ENCODE measurements around the gene BCAN.

BCAN gene, protein sequence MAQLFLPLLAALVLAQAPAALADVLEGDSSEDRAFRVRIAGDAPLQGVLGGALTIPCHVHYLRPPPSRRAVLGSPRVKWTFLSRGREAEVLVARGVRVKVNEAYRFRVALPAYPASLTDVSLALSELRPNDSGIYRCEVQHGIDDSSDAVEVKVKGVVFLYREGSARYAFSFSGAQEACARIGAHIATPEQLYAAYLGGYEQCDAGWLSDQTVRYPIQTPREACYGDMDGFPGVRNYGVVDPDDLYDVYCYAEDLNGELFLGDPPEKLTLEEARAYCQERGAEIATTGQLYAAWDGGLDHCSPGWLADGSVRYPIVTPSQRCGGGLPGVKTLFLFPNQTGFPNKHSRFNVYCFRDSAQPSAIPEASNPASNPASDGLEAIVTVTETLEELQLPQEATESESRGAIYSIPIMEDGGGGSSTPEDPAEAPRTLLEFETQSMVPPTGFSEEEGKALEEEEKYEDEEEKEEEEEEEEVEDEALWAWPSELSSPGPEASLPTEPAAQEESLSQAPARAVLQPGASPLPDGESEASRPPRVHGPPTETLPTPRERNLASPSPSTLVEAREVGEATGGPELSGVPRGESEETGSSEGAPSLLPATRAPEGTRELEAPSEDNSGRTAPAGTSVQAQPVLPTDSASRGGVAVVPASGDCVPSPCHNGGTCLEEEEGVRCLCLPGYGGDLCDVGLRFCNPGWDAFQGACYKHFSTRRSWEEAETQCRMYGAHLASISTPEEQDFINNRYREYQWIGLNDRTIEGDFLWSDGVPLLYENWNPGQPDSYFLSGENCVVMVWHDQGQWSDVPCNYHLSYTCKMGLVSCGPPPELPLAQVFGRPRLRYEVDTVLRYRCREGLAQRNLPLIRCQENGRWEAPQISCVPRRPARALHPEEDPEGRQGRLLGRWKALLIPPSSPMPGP

DNA sequence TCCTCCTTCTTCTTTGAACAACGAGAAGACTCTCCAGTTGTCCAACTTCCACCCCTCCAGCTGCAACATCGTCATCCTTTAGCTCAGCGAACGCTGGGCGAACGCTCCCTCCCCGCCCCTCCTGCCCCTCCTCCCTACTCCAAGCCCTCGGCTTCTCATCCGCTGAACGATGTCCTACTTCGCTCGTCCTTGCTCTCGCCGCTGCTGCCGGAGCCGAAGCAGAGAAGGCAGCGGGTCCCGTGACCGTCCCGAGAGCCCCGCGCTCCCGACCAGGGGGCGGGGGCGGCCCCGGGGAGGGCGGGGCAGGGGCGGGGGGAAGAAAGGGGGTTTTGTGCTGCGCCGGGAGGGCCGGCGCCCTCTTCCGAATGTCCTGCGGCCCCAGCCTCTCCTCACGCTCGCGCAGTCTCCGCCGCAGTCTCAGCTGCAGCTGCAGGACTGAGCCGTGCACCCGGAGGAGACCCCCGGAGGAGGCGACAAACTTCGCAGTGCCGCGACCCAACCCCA, at the start of gene BCAN:
TSS of gene BCAN (plus strand) at position 357 of the 504 bp plus-strand sequence. CDS start 3,938 bp downstream, outside the sequence.
- DNase-seq (ENCODE audit: low spot score in 2 of 2), result peak; percentile 51 to 77
- H3K36me3 ChIP-seq (replicated peaks), result no peaks in the 10 kb centered on the region
- H3K4me1 ChIP-seq, result no peaks in the 10 kb centered on the region; the same call in 1 of the 2 replicates
- in situ Hi-C loops (cut with MboI; ENCODE audit: low sequenced_read_pairs), result no loop called here
- peaks cover 10% of the 10 kb centered on the region for H3K27me3 ChIP-seq (ENCODE audit: low read depth)
- no peaks in the 10 kb centered on the region for H3K9me3 ChIP-seq
- H3K4me3 ChIP-seq, result peak within 1 kb of the TSS; percentile 26

DNA sequence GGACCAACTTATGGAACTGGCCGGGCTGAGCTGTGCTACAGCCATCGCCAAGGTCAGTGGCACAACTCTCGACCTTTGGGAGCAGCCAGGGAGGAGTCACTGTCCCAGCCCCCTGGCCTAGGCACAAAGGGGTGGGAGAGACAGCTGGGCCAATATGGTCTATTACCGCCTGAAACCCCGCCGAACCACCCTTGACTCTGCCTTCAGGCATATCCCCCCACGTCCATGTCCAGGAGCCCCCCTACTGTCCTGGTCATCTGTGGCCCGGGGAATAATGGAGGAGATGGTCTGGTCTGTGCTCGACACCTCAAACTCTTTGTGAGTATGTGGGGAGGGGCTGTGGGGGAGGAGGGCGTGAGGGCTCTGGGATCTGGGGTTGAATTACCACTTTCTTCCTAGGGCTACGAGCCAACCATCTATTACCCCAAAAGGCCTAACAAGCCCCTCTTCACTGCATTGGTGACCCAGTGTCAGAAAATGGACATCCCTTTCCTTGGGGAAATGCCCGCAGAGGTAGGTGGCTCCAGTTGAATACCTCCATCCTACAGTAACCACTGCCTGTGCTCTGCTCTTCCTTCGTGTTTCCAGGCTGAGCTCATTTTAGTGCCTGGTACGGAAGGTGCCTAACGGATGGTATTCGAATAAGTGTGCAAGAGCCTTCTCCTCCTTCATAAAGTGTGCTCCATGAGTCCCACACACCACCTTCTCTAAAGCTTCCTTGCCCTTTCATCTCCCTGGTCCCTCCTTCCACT, 49.6 kb upstream of the BCAN start:
- Histone ChIP-seq H3K9me3 (no peaks in the 10 kb centered on the region), H3K4me1 (peaks cover 7% of the 10 kb centered on the region), H3K36me3 (replicated peaks) (peaks cover 50% of the 10 kb centered on the region), H3K27me3 (ENCODE audit: low read depth) (no peaks in the 10 kb centered on the region), H3K4me3 (peak overlapping the region; percentile 84)
- in situ Hi-C loops (cut with MboI; ENCODE audit: low sequenced_read_pairs), result no loop called here
- peak in 1 of 2 experiments; percentile 40 for DNase-seq (ENCODE audit: low spot score in 2 of 2)

DNA sequence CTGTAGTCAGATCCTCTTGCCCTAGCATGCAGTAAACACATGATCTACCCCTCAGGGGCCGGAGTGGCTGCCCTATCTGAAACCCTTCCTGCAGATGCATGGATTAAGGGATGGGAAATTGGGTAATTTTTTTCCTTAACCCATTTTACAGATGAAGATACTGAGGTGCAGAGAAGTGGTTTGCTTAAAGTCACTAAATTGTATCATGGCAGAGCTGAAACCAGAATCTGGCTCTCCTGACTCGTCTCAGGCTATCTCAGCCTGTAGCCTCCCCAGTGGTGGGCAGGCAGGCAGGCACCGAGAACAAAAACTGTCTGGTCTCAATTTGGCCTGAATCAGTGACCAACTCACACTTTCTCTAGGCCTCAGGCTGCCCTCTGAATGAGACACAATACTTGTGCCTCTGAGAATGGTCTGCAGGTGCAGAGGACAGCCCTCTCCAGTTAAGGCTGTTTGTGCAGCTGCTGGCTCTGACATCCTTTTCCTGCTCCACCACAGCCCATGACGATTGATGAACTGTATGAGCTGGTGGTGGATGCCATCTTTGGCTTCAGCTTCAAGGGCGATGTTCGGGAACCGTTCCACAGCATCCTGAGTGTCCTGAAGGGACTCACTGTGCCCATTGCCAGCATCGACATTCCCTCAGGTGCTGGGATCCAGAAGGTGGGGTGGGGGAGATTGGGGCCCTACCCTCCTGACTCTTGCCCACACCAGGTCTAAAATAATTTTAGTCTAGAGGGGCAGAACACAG, 48.8 kb upstream of the BCAN start:
- no peaks in the 10 kb centered on the region for H3K9me3 ChIP-seq

DNA sequence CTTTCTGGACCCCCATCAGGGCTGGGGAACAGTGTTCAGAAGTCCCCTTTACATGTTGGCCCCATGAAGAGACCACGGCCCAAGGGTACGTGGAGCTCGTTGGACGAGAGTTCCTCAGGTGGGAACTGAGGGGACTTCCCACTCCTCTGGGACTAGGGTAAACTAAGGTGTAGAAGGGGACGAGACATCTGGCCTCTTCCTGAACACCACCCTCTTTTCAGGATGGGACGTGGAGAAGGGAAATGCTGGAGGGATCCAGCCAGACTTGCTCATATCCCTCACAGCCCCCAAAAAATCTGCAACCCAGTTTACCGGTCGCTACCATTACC, 48.3 kb upstream of the BCAN start:
- H3K27me3 ChIP-seq (ENCODE audit: low read depth), result no peaks in the 10 kb centered on the region
- in situ Hi-C loops (cut with MboI; ENCODE audit: low sequenced_read_pairs), result no loop called here
- H3K36me3 ChIP-seq (replicated peaks), result peaks cover 62% of the 10 kb centered on the region
- no peak for DNase-seq (ENCODE audit: low spot score in 2 of 2)
- H3K4me3 ChIP-seq, result no peak overlapping the region
- peaks cover 7% of the 10 kb centered on the region for H3K4me1 ChIP-seq
- no peaks in the 10 kb centered on the region for H3K9me3 ChIP-seq

More for the DNA sequence above, 48.8 kb upstream of the BCAN start:
- Histone ChIP-seq H3K4me3 (peak overlapping the region; percentile 84; the same call in 1 of the 2 replicates), H3K36me3 (replicated peaks) (peaks cover 57% of the 10 kb centered on the region), H3K4me1 (peaks cover 7% of the 10 kb centered on the region), H3K27me3 (ENCODE audit: low read depth) (no peaks in the 10 kb centered on the region)
- in situ Hi-C loops (cut with MboI; ENCODE audit: low sequenced_read_pairs), result no loop called here
- no peak for DNase-seq (ENCODE audit: low spot score in 2 of 2)

DNA sequence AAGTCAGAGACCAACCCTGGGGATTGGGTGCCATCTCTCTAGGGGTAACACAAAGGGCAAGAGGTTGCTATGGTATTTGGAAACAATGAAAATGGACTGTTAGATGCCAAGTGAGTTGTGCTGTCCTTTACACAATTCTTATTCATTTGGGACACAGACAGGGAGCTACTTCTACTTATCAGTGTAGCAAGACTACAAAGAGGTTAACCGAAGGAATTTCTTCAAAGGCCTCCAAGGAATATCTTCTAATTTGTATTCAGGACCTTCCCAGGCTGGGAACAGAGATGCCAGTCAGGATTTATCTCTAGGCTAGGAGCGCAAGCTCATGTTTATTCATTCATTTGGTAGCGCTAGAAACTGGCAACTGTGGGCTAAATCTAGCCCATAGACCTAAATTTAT, 47.7 kb upstream of the BCAN start:
- Histone ChIP-seq H3K4me3 (no peak overlapping the region), H3K9me3 (no peaks in the 10 kb centered on the region), H3K36me3 (replicated peaks) (peaks cover 67% of the 10 kb centered on the region), H3K4me1 (peaks cover 7% of the 10 kb centered on the region), H3K27me3 (ENCODE audit: low read depth) (no peaks in the 10 kb centered on the region)
- DNase-seq (ENCODE audit: low spot score in 2 of 2), result no peak
- in situ Hi-C loops (cut with MboI; ENCODE audit: low sequenced_read_pairs), result no loop called here

DNA sequence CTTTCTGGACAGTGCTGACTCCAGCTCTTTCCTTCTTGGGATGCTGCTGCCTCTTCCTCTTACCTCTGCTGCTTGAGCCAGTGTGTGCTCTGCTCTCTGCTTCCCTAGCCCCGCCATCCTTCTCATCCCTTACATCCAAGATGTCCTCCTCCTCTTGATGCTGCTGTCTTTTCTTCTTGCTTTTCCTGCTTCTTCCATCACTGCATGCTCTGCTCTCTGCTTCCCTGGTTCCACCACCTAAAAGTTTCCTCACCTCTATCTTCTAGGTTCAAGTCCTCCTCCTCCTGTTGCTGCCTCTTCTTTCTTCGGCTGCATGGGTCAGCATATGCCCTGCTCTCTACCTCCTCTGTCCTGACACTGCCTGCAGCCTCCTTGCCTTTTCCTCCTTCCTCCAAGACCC, 46.9 kb upstream of the BCAN start:
- DNase-seq (ENCODE audit: low spot score in 2 of 2), result no peak
- in situ Hi-C loops (cut with MboI; ENCODE audit: low sequenced_read_pairs), result no loop called here
- Histone ChIP-seq H3K4me1 (peaks cover 10% of the 10 kb centered on the region), H3K9me3 (no peaks in the 10 kb centered on the region), H3K4me3 (no peak overlapping the region), H3K27me3 (ENCODE audit: low read depth) (no peaks in the 10 kb centered on the region), H3K36me3 (replicated peaks) (peaks cover 71% of the 10 kb centered on the region)

DNA sequence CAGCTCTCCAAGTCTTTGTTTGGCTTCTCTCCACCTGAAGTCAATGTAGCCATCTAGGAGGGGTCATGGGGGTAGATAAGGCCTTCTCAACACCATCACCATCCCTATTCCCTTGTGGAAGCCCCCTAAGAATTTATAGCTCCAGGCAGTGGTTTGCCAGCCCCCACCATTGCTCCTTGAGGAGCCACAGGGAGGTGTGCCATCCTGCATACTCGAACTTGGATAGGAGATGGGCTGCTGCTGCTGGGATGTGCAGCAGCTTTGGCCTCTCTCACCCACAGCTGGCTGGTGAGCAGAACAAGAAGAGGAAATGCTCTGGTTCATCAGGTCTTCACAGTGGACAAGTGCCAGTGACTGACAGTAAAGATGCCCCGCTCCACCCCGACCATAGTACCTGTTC, 45.5 kb upstream of the BCAN start:
- H3K4me1 ChIP-seq, result peaks cover 9% of the 10 kb centered on the region; the same call in 1 of the 2 replicates
- in situ Hi-C loops (cut with MboI; ENCODE audit: low sequenced_read_pairs), result no loop called here
- H3K27me3 ChIP-seq (ENCODE audit: low read depth), result no peaks in the 10 kb centered on the region
- H3K9me3 ChIP-seq, result no peaks in the 10 kb centered on the region
- no peak overlapping the region for H3K4me3 ChIP-seq
- H3K36me3 ChIP-seq (replicated peaks), result peaks cover 71% of the 10 kb centered on the region
- no peak for DNase-seq (ENCODE audit: low spot score in 2 of 2)

DNA sequence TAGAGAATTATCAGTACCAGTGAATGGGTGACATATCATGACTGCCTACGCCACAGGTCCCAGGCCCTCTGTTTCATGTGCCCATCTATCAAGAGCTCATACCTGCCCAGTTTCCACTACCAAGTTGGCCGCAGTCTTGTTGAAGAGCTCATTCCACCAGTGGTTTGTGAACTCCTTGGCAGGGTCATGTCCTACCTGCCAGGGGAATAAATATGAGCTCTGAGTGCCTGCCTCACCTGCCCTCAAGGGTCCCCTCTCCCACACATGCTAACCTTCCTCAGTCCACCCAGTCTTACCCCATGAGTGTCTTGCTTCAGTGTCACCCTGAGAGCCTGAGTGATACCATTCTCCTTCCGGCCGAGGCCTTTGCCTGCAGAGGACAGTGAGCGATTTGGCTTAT, 43.8 kb upstream of the BCAN start:
- Histone ChIP-seq H3K27me3 (ENCODE audit: low read depth) (no peaks in the 10 kb centered on the region), H3K9me3 (no peaks in the 10 kb centered on the region), H3K4me1 (peaks cover 14% of the 10 kb centered on the region), H3K36me3 (replicated peaks) (peaks cover 64% of the 10 kb centered on the region), H3K4me3 (no peak overlapping the region)
- in situ Hi-C loops (cut with MboI; ENCODE audit: low sequenced_read_pairs), result no loop called here
- no peak for DNase-seq (ENCODE audit: low spot score in 2 of 2)

DNA sequence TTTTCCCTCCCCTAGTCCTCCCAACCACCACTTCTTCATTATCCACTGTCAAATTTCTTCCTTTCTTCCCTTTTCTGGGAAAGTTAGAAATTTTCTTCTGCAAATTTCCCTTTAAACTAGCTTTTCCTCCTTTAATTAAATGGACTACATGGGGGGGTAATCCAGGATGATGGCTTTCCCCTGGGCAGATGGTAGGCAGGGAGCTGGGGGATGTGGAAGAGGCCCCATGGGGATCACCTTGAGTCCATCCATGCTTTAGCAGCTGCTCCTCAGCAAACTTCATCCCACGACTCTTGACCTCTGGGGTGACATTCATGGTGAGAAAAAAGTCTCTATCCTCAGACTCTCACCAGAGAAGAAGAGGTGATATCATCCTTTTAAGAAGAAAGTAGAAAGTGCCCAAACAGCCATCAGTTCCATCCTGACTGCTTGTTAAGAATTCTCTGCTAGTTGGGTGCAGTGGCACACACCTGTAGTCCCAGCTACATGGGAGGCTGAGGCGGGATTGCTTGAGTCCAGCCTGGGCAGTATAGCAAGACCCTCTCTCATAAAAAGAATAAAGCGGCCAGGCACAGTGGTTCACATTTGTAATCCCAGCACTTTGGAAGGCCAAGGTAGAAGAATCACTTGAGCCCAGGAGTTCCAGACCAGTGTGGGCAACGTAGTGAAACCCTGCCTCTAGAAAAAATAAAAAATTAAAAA, 43.0 kb upstream of the BCAN start:
- in situ Hi-C loops (cut with MboI; ENCODE audit: low sequenced_read_pairs), result no loop called here
- H3K36me3 ChIP-seq (replicated peaks), result peaks cover 56% of the 10 kb centered on the region
- H3K4me3 ChIP-seq, result no peak overlapping the region
- no peak for DNase-seq (ENCODE audit: low spot score in 2 of 2)
- no peaks in the 10 kb centered on the region for H3K27me3 ChIP-seq (ENCODE audit: low read depth)
- peaks cover 14% of the 10 kb centered on the region for H3K4me1 ChIP-seq
- H3K9me3 ChIP-seq, result no peaks in the 10 kb centered on the region

DNA sequence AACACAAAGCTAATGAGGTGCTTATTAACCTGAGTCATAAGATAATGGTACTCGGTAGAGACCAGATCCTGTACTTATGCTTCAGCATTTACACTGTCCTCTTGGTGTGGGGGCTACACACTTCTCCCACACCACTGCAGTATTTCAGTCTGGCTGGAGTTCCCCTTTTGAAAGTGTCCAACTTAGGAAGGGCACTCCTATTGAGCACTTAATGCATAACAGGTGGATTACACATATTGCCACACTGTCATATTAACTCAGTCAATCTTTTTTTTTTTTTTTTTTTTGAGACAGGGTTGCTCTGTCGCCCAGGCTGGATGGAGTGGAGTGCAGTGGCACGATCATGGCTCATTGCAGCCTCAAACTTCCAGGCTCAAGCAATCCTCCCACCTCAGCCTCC, 42.1 kb upstream of the BCAN start:
- H3K36me3 ChIP-seq (replicated peaks), result peaks cover 47% of the 10 kb centered on the region
- no peaks in the 10 kb centered on the region for H3K27me3 ChIP-seq (ENCODE audit: low read depth)
- no peak overlapping the region for H3K4me3 ChIP-seq
- no peaks in the 10 kb centered on the region for H3K9me3 ChIP-seq
- DNase-seq (ENCODE audit: low spot score in 2 of 2), result no peak
- H3K4me1 ChIP-seq, result peaks cover 14% of the 10 kb centered on the region
- in situ Hi-C loops (cut with MboI; ENCODE audit: low sequenced_read_pairs), result no loop called here

DNA sequence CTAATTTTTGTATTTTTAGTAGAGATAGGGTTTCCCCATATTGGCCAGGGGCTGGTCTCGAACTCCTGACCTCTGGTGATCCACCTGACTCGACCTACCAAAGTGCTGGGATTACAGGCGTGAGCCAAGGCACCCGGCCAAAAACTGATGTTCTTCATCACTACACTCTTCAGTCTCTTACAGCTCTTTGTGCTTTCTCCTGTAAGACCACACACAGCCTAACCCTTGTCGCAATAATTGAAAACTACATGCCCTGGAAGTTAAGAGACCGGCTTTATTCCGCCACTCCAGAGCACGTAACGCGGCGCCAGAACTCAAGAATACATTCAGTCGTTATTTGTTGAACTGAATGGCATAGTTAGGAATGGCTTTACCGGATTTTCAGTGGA, 41.2 kb upstream of the BCAN start:
- Histone ChIP-seq H3K4me1 (peaks cover 14% of the 10 kb centered on the region), H3K27me3 (ENCODE audit: low read depth) (no peaks in the 10 kb centered on the region), H3K9me3 (no peaks in the 10 kb centered on the region), H3K4me3 (peak overlapping the region; percentile 71), H3K36me3 (replicated peaks) (peaks cover 38% of the 10 kb centered on the region)
- in situ Hi-C loops (cut with MboI; ENCODE audit: low sequenced_read_pairs), result no loop called here
- DNase-seq (ENCODE audit: low spot score in 2 of 2), result no peak

DNA sequence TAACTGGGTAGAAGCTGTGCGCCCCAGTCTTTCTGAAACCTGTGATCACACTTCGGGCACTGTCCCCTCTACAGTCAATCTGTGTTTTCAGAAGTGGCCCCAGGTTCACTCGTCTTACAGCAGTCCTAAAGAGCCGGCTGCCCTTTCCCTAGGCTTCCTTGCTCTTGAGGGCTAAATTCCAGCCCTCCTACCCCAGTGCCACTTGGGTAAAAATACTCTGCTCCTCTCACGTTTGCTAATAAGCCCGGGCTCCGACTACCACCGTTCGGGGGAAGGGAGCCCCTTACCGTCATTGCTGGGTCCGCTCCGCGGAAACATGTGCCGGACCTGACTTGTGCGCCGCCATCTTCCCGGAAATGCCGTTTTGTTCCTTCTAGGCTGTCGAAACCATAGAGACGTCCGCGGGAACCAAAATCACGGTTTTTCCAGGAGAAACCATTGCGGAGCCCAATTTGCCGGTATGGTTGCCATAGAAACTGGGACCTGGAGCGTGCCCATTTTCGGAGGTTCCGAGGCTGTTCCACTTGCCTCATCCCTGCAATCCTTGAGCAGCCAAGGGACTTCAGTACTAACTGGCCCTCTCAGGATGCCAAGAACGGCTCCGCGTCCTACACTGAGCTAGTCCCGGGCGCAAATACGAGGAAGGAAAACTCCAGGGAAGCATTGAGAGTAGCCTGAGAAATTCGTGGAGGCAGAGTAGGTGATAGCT, 40.6 kb upstream of the BCAN start, which contains the start of gene GPATCH4:
TSS of gene GPATCH4 (minus strand) at position 358 of the 709 bp plus-strand sequence.
- in situ Hi-C loops (cut with MboI; ENCODE audit: low sequenced_read_pairs), result no loop called here
- peak within 1 kb of the TSS; percentile 71 for H3K4me3 ChIP-seq
- no peaks in the 10 kb centered on the region for H3K9me3 ChIP-seq
- H3K4me1 ChIP-seq, result peaks cover 14% of the 10 kb centered on the region
- H3K36me3 ChIP-seq (replicated peaks), result peaks cover 32% of the 10 kb centered on the region
- H3K27me3 ChIP-seq (ENCODE audit: low read depth), result no peaks in the 10 kb centered on the region
- DNase-seq (ENCODE audit: low spot score in 2 of 2), result peak; percentile 84 to 90

Measured in HAP-1 (cell line).